GM12891 (cell line): Measurements from ENCODE around the gene FBXW11. TPM values are rescaled to one million over a fixed set of nuclear protein-coding genes. Genes with fewer than 3 reads are reported as not detected.

Source experiments
- DNase-seq: peaks from one replicate; pipeline ENCODE4 v3.0.0; 2011; ENCODE audit warnings: low spot score; ENCODE audit not compliant: insufficient read length
- FAIRE-seq: peaks from 2 replicates; lab custom pipeline; 2011; peaks lifted over from hg19 to GRCh38; lab: Jason Lieb, UNC
- PAX5 ChIP-seq: IDR thresholded peaks from 2 replicates; pipeline ENCODE4 v1.6.1; 2011; ENCODE audit warnings: low read length, moderate library complexity, mild to moderate bottlenecking; ENCODE audit not compliant: insufficient read depth, severe bottlenecking
- POLR2A ChIP-seq: IDR thresholded peaks from 2 replicates; pipeline ENCODE4 v1.6.1; 2011; ENCODE audit warnings: low read depth, low read length, control low read depth
- POLR2AphosphoS5 ChIP-seq: IDR thresholded peaks from 2 replicates; pipeline ENCODE4 v1.6.1; 2011; ENCODE audit warnings: low read depth, low read length, control low read depth
- POU2F2 ChIP-seq: IDR thresholded peaks from 2 replicates; pipeline ENCODE4 v1.6.1; 2011; ENCODE audit warnings: low read depth, mild to moderate bottlenecking, control low read depth, low read length, moderate library complexity
- SPI1 ChIP-seq: IDR thresholded peaks from 2 replicates; pipeline ENCODE4 v1.6.1; 2011; ENCODE audit warnings: low read depth, low read length, control low read depth
- TAF1 ChIP-seq: IDR thresholded peaks from 2 replicates; pipeline ENCODE4 v1.6.1; 2011; ENCODE audit warnings: low read depth, low read length, control low read depth
- polyA plus RNA-seq: library from polyadenylated mRNA; unstranded; fragments of >200 nt; gene quantifications from one replicate; pipeline ENCODE4 v1.2.1, GENCODE V29; 2012; ENCODE audit warnings: low read depth, missing spikeins, inconsistent platforms; ENCODE audit not compliant: missing spikeins

Gene FBXW11
- 17.4 TPM for polyA plus RNA-seq

DNA sequence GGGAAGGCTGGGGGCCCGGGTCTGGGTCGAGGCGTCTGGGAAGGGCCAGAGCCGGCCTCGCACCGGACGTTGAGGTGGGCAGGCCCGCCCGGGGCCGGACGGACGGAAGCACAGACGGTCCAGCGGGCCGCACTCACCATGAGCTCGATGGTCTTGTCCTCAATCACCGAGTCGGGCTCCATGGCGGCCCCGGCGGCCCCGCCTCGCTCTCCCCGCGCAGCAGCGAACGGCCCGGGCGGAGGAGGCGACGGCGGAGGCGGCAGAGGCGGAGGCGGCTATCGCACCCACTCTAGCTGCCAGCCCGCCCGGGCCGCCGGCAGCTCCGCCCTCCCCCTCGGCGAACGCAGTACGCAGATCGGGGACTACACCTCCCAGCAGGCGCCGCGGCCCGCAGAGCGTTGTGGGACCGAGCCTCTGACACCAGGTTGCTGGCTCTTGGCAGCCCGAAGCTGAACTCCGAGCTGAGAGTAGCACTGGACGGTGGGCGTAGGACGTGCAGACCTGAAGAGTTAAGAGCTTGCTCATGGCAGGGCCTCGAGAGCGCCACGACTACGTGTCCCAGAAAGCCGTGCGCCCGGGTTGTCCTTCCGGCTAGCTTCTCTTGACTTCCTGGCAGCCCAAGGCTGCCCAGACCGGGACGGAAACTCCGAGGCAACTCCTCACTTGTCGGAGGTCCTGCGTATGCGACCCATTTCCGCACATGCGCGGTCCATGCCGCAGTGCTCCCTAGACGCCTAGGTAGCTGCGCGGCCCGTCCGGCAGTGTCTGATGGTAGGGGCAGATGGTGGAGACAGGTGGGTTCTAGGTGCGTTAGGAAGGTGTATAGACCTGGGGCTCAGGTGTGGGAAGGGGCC lies at the start of gene FBXW11:
TSS of gene FBXW11 (minus strand) at position 318 of the 854 bp plus-strand sequence. CDS start at position 182, 136 bp downstream.
- no peak for TF ChIP-seq PAX5
- no peak for TF ChIP-seq POU2F2
- TF ChIP-seq POLR2A = peak; percentile 93
- TF ChIP-seq POLR2AphosphoS5 = peak; percentile 90
- 0 out of 2 replicates have a peak, but pooled peaks have one; percentile 33 for TF ChIP-seq SPI1
- TF ChIP-seq TAF1 = peak; percentile 72
- peak; percentile 85 for DNase-seq
- FAIRE-seq = peak; percentile 98

DNA sequence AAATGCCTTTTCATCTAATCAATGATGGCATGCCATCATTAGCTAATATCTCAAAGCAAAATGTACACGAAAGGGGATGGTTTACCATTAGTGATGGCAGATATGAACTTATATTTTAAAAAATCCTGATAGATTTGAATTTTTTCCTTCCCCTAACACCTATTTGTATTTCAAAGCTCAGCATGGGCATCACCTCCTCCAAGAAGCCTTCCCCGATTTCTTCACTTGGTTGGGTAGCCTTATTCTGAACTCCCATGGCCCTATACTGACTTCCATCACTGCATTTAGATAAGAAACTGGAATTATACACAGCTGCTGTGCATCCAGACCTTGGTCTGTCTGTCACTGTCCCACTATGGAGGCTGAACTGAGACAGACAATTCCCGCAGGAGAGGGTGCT lies 49.6 kb upstream of the FBXW11 start:
- no peak for TF ChIP-seq PAX5
- no peak for TF ChIP-seq POLR2AphosphoS5
- TF ChIP-seq POU2F2 = no peak
- FAIRE-seq (no peak), DNase-seq (no peak)

- FAIRE-seq = no peak
- no peak for DNase-seq
Measured at GRCh38 chr5:172055421-172055820, 49.0 kb upstream of the FBXW11 start.

DNA sequence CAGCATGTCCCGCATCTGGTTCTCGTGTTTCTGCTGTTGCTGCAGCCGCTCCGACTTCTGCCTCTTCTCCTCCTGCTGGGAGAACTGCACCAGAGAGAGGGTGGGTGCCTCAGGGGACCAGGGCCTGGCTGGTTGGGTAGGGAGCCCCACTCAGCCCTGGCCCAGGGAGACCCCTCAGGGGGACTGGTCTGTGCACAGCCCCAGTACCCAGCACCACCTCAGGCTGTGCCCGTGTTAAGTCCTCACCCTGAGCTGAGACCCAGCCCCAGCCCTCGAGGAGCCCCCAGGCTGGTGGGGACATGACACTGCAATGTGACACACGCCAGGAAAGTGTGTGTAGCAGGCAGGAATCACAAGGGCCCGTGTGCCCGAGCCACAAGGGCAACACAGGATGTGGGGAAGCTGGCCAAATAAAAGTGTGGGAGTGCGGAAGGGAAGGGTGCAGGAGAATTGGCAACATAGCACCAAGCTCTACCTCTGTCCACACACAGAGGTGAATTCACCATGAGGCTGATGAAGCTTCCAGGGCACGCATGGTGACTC lies 48.2 kb upstream of the FBXW11 start:
- TF ChIP-seq TAF1 (no peak), POLR2AphosphoS5 (no peak; the same call in 1 of the 2 replicates), POU2F2 (no peak), POLR2A (no peak), SPI1 (no peak), PAX5 (no peak)
- no peak for DNase-seq
- no peak for FAIRE-seq

More at GRCh38 chr5:172055421-172055820, 49.0 kb upstream of the FBXW11 start:
- TF ChIP-seq POU2F2 (no peak), POLR2AphosphoS5 (no peak), POLR2A (no peak), TAF1 (no peak), PAX5 (no peak), SPI1 (no peak)

DNA sequence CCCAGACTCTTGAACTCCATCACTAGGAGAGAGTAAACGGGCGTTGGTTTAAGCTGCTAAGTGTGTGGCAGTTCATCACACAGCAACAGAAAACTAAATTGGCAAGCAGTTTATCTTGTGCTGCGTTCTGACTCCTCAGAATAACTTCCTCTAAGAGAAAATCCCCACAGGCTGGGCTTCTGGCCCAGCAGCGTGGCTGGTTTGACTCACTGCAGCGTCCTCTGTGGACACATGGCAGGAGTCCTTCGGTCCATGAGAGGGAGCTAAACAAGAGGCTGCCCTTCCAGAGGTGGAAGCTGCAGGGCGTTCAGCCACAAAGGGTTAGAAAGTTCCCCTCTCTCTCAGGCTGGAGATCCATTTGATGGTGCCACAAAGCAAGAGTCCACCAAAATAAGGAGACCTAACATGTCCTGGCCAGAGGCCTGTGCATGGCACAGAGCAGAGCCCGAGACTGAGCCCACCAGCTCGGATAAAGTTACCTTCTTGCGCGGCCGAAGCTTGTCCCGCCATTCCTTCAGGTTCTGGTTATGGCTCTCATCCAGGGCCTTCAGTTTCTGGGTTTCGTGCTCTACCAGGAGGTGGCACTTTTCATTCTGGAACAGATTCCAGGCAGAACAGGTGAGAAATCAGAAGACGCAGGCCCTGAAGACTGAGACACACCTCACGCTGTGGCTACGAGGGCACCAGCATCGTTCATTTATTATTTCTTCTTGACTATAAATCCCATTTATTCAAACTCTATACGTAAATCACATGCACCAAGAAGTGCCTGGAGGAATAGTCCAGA lies 46.2 kb upstream of the FBXW11 start:
- FAIRE-seq = no peak
- TF ChIP-seq TAF1 (no peak), POLR2A (no peak), POU2F2 (no peak), POLR2AphosphoS5 (no peak), SPI1 (no peak), PAX5 (no peak)
- no peak for DNase-seq

GRCh38 chr5:172051643-172052339 lies 45.4 kb upstream of the FBXW11 start:
- DNase-seq (no peak), FAIRE-seq (peak; percentile 23)
- no peak for TF ChIP-seq POLR2AphosphoS5
- no peak for TF ChIP-seq TAF1
- no peak for TF ChIP-seq POLR2A
- no peak for TF ChIP-seq POU2F2
- TF ChIP-seq SPI1 = no peak
- no peak for TF ChIP-seq PAX5

DNA sequence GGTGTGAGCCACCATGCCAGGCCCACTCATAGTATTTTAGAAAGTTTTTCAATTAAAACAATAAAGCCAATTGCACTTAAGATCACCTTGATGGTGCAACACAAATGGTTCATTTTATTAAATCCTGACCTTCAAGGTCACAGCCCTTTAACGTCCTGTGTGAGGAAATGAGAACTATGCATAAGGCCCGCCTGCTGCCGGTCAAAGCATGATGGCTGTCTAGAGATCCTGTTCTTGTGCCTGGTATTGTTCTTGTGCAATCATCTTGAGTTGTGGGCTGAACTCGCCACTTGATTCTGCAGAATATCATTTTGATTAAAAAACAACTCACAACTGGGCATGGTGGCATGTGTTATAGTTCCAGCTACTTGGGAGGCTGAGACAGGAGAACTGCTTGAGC lies 43.6 kb upstream of the FBXW11 start:
- FAIRE-seq (peak; percentile 5), DNase-seq (no peak)
- TF ChIP-seq POLR2A = no peak
- TF ChIP-seq SPI1 = no peak
- no peak for TF ChIP-seq TAF1
- no peak for TF ChIP-seq POU2F2
- TF ChIP-seq POLR2AphosphoS5 = no peak
- no peak for TF ChIP-seq PAX5

DNA sequence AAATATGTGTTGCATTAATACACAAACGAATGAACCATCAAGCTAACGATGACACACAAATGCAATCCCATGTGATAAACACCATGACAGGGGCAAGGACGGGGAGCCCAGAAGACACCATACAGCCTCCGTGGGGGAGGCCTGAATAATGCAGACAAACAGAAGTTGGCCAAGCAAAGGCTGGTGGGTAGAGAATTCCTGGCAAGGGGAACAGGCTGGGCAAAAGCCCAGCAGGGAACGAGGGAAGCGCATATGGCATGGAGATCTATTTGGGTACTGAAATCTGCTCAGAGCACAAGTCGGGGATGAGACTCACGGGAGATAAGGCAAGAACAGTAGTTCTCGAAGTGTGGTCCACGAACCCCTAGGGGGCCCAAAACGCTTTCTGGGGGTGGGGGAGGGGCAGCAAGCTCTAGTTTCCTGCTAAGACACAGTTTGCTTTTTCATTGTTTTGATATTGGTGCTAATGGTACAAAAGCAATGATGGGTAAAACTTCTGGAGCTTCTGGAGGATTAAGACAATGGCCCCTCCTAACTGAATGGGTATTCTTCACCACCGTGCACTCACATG lies 42.9 kb upstream of the FBXW11 start:
- no peak for DNase-seq
- no peak for TF ChIP-seq PAX5
- no peak for TF ChIP-seq POU2F2
- TF ChIP-seq SPI1 = no peak
- no peak for TF ChIP-seq TAF1
- no peak for TF ChIP-seq POLR2AphosphoS5
- no peak for TF ChIP-seq POLR2A
- no peak for FAIRE-seq

DNA sequence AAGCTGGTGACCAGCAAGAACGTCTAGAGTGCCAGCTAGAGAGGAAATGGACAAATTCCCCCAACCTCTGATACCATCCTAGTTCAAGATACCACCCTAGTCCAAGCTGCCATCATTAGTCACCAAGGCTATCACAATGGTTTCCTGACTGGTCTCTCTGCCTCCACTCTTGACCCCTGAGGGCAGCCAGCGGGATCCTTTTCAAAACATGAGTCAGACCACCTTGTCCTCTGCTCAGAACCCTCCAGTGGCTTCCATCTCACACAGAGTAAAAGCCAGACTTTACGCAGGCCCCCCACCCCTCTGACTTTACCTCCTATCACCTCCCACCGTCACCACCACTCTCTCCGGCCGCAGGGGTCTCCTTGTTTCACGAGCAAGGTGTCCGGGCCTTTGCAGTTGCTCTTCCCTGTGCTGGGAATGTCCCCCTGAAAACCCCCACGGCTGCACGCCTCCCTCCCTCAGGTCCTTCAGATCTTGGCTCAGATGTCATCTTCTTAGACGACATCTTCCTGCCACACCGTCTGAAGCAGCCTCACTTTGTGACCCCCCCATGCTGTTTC lies 42.2 kb upstream of the FBXW11 start:
- FAIRE-seq (no peak), DNase-seq (no peak)
- TF ChIP-seq POU2F2 (no peak), POLR2AphosphoS5 (no peak)
